ENCODE results near the gene COA1. TPM values are rescaled to one million over a fixed set of nuclear protein-coding genes. Genes with fewer than 3 reads are reported as not detected.

The COA1 gene
- total and polyA plus RNA-seq, 3 donors from 2014 or later = 36.4 to 80.5 (median 75.7) TPM

- no peaks in the 10 kb centered on the region for H3K27me3 ChIP-seq
- no peak for DNase-seq
- 67 to 72% methylated on average over 8 of the region's 8 CpGs for WGBS, 2 donors
Observed at GRCh38 chr7:43646603-43647338, 82.6 kb downstream of the COA1 start.

GRCh38 chr7:43645699-43646226 is 83.6 kb downstream of the COA1 start:
- H3K4me1 ChIP-seq = peaks cover 13% of the 10 kb centered on the region
- 88 to 94% methylated on average over 3 of the region's 3 CpGs for WGBS, 2 donors
- no peaks in the 10 kb centered on the region for H3K36me3 ChIP-seq (ENCODE audit: low read depth, missing control alignments)
- H3K27me3 ChIP-seq = no peaks in the 10 kb centered on the region
- H3K9me3 ChIP-seq = no peaks in the 10 kb centered on the region
- DNase-seq = no peak
- H3K27ac ChIP-seq = no peak overlapping the region
- no peak overlapping the region for H3K4me3 ChIP-seq
- TF ChIP-seq CTCF (IDR thresholded peaks at IDR 0.05) (no peak), POLR2A (IDR thresholded peaks at IDR 0.05) (no peak)
- intact Hi-C loops (cut with DNase I; ENCODE audit: low total_unique reads) = no loop called here

More at GRCh38 chr7:43646603-43647338, 82.6 kb downstream of the COA1 start:
- Histone ChIP-seq H3K4me1 (peaks cover 13% of the 10 kb centered on the region), H3K27ac (peak overlapping the region in 1 of 2 donors; percentile 69), H3K4me3 (no peak overlapping the region), H3K9me3 (no peaks in the 10 kb centered on the region), H3K36me3 (ENCODE audit: low read depth, missing control alignments) (no peaks in the 10 kb centered on the region)
- intact Hi-C loops (cut with DNase I; ENCODE audit: low total_unique reads) = no loop called here
- no peak for TF ChIP-seq CTCF (IDR thresholded peaks at IDR 0.05)

GRCh38 chr7:43643846-43644245 is 85.5 kb downstream of the COA1 start:
- TF ChIP-seq POLR2A (IDR thresholded peaks at IDR 0.05) (no peak), CTCF (IDR thresholded peaks at IDR 0.05) (no peak)
- H3K27ac ChIP-seq = no peak overlapping the region
- no peak overlapping the region for H3K4me3 ChIP-seq
- 74 to 79% methylated on average over 8 of the region's 8 CpGs for WGBS, 2 donors
- intact Hi-C loops (cut with DNase I; ENCODE audit: low total_unique reads) = no loop called here
- no peaks in the 10 kb centered on the region for H3K36me3 ChIP-seq (ENCODE audit: low read depth, missing control alignments)
- peaks cover 9% of the 10 kb centered on the region for H3K4me1 ChIP-seq
- no peak for DNase-seq
- no peaks in the 10 kb centered on the region for H3K27me3 ChIP-seq
- no peaks in the 10 kb centered on the region for H3K9me3 ChIP-seq

GRCh38 chr7:43642897-43643630 is 86.3 kb downstream of the COA1 start:
- no peaks in the 10 kb centered on the region for H3K9me3 ChIP-seq
- H3K4me1 ChIP-seq = peaks cover 6% of the 10 kb centered on the region
- intact Hi-C loops (cut with DNase I; ENCODE audit: low total_unique reads) = no loop called here
- 93 to 98% methylated on average over 13 of the region's 13 CpGs for WGBS, 2 donors
- no peak for DNase-seq
- no peaks in the 10 kb centered on the region for H3K27me3 ChIP-seq
- no peak overlapping the region for H3K27ac ChIP-seq
- TF ChIP-seq CTCF (IDR thresholded peaks at IDR 0.05) (no peak), POLR2A (IDR thresholded peaks at IDR 0.05) (no peak)
- H3K36me3 ChIP-seq (ENCODE audit: low read depth, missing control alignments) = no peaks in the 10 kb centered on the region
- no peak overlapping the region for H3K4me3 ChIP-seq

Measured in testis (tissue), 3 donors.